ENCODE data around the gene REG4. TPM values are rescaled to one million over a fixed set of nuclear protein-coding genes. Genes with fewer than 3 reads are reported as not detected.

Gene REG4
- total and polyA plus RNA-seq, 2 donors (not counting 3 experiments of a cell fraction or from before 2014, with no cell fraction given) = not detected

- intact Hi-C loops (cut with micrococcal nuclease) = loop anchor here (10.0 kb wide), 1 partner anchor 220 kb away; no protein-coding TSS in a partner anchor
- BruUV-seq (replicated peaks) = no TSS peak
- H3K4me1 ChIP-seq (ENCODE audit: control insufficient read depth, extremely low read depth, insufficient read depth, low read length) = no peaks in the 10 kb centered on the region
- no peak for DNase-seq (ENCODE audit: low read depth, low spot score)
- H3K27me3 ChIP-seq (ENCODE audit: control insufficient read depth in 2 of 2, insufficient read depth in 2 of 2, low read length in 2 of 2) = peaks cover 12 to 28% of the 10 kb centered on the region in 2 experiments
- H2AFZ ChIP-seq (ENCODE audit: low read depth, low read length) = no peak overlapping the region
- H3K9me3 ChIP-seq (replicated peaks; ENCODE audit: control insufficient read depth, insufficient read depth, low read length) = no peaks in the 10 kb centered on the region
- H3K9ac ChIP-seq (replicated peaks; ENCODE audit: extremely low read depth, insufficient read depth, low read length) = no peak overlapping the region
- H4K20me1 ChIP-seq (replicated peaks; ENCODE audit: control insufficient read depth, extremely low read depth, insufficient read depth, low read length) = no peaks in the 10 kb centered on the region
- dilution Hi-C loops (cut with MboI; ENCODE audit: extremely low pct_ligation_motif_present, low sequenced_read_pairs) = no loop called here
- H3K36me3 ChIP-seq (ENCODE audit: control insufficient read depth in 2 of 2, extremely low read depth in 1 of 2, insufficient read depth in 2 of 2, low read length in 2 of 2) = no peaks in the 10 kb centered on the region
- H3K79me2 ChIP-seq (ENCODE audit: control insufficient read depth, insufficient read depth, low read length) = no peaks in the 10 kb centered on the region
- ChIA-PET POLR2A (no interaction called here), CTCF (no interaction called here)
- H3K27ac ChIP-seq (ENCODE audit: insufficient read depth, low read depth, low read length) = no peak overlapping the region
- no peak overlapping the region for H3K4me2 ChIP-seq (ENCODE audit: insufficient read depth, low read length)
- FAIRE-seq = no peak
- H3K9me1 ChIP-seq (replicated peaks; ENCODE audit: control insufficient read depth, extremely low read depth, insufficient read depth, low read length) = no peaks in the 10 kb centered on the region
- TF ChIP-seq GATA2 (IDR thresholded peaks at IDR 0.05; ENCODE audit: insufficient read depth, insufficient read length, low read depth, low read length) (no peak), JUN (IDR thresholded peaks at IDR 0.05; ENCODE audit: borderline replicate concordance, insufficient read depth, insufficient read length, low read depth) (no peak)
- no peak overlapping the region for H3K4me3 ChIP-seq (replicated peaks in 1 of 3; ENCODE audit: insufficient read depth in 1 of 3, low read depth in 1 of 3, low read length in 3 of 3)
Measured at GRCh38 chr1:119805247-119805646, 6.0 kb downstream of the REG4 start.

- POLR2A ChIA-PET = no interaction called here
- no peak overlapping the region for H2AFZ ChIP-seq (ENCODE audit: low read depth, low read length)
- H3K27ac ChIP-seq (ENCODE audit: insufficient read depth, low read depth, low read length) = no peak overlapping the region
- no peak for TF ChIP-seq MYC (IDR thresholded peaks at IDR 0.05; ENCODE audit: low read depth, low read length)
- TF ChIP-seq CTCF (IDR thresholded peaks at IDR 0.05; ENCODE audit: extremely low read depth in 1 of 2, insufficient read depth in 1 of 2, low read depth in 1 of 2, low read length in 2 of 2) = no peak
- TF ChIP-seq EZH2 (IDR thresholded peaks at IDR 0.05; ENCODE audit: borderline replicate concordance, low read depth, low read length, severe bottlenecking) = no peak
- no peak for TF ChIP-seq POLR2A (IDR thresholded peaks at IDR 0.05; ENCODE audit: low read depth, low read length)
- no peak for TF ChIP-seq POLR2AphosphoS5 (IDR thresholded peaks at IDR 0.05; ENCODE audit: insufficient read depth, low read depth, low read length)
- TF ChIP-seq MAX (IDR thresholded peaks at IDR 0.05; ENCODE audit: insufficient read depth, insufficient read length) = no peak
- TF ChIP-seq FOS (IDR thresholded peaks at IDR 0.05; ENCODE audit: borderline replicate concordance, insufficient read depth, low read length) = no peak
- TF ChIP-seq JUN (IDR thresholded peaks at IDR 0.05; ENCODE audit: borderline replicate concordance, insufficient read depth, insufficient read length, low read depth) = no peak
- TF ChIP-seq GATA2 (IDR thresholded peaks at IDR 0.05; ENCODE audit: insufficient read depth, insufficient read length, low read depth, low read length) = no peak
- peaks cover 8 to 12% of the 10 kb centered on the region in 2 experiments for H3K27me3 ChIP-seq (ENCODE audit: control insufficient read depth in 2 of 2, insufficient read depth in 2 of 2, low read length in 2 of 2)
- intact Hi-C loops (cut with micrococcal nuclease) = loop anchor here (10.0 kb wide), 1 partner anchor 215 kb away; no protein-coding TSS in a partner anchor
- H3K9me1 ChIP-seq (replicated peaks; ENCODE audit: control insufficient read depth, extremely low read depth, insufficient read depth, low read length) = no peaks in the 10 kb centered on the region
- no peaks in the 10 kb centered on the region for H3K4me1 ChIP-seq (ENCODE audit: control insufficient read depth, extremely low read depth, insufficient read depth, low read length)
- H3K9me3 ChIP-seq (replicated peaks; ENCODE audit: control insufficient read depth, insufficient read depth, low read length) = no peaks in the 10 kb centered on the region
- DNase-seq (ENCODE audit: low read depth, low spot score) (no peak), FAIRE-seq (no peak)
- H3K79me2 ChIP-seq (ENCODE audit: control insufficient read depth, insufficient read depth, low read length) = no peaks in the 10 kb centered on the region
- no peak overlapping the region for H3K4me3 ChIP-seq (replicated peaks in 1 of 3; ENCODE audit: insufficient read depth in 1 of 3, low read depth in 1 of 3, low read length in 3 of 3)
- no peak overlapping the region for H3K9ac ChIP-seq (replicated peaks; ENCODE audit: extremely low read depth, insufficient read depth, low read length)
- H3K4me2 ChIP-seq (ENCODE audit: insufficient read depth, low read length) = no peak overlapping the region
- no peaks in the 10 kb centered on the region for H3K36me3 ChIP-seq (ENCODE audit: control insufficient read depth in 2 of 2, extremely low read depth in 1 of 2, insufficient read depth in 2 of 2, low read length in 2 of 2)
- no TSS peak for BruUV-seq (replicated peaks)
- dilution Hi-C loops (cut with MboI; ENCODE audit: extremely low pct_ligation_motif_present, low sequenced_read_pairs) = no loop called here
- H4K20me1 ChIP-seq (replicated peaks; ENCODE audit: control insufficient read depth, extremely low read depth, insufficient read depth, low read length) = no peaks in the 10 kb centered on the region
- CTCF ChIA-PET = interaction anchor here (1.9 kb wide), 1 partner anchor 9 kb away, joined by 8 read pairs; no protein-coding TSS in a partner anchor
Measured at GRCh38 chr1:119799599-119800177, 11.6 kb downstream of the REG4 start.
